Ammon's horn (tissue), 1 donor: Measurements from ENCODE around the gene FXR2.
A peak's percentile ranks its signal among the peaks of the same experiment; 100 is the strongest.

ENCODE experiments used
- DNase-seq: peaks from one replicate; pipeline ENCODE4 v3.0.0-alpha.2; 2016; ENCODE audit warnings: low spot score

FXR2 gene

GRCh38 chr17:7548585-7549400 is 65.9 kb downstream of the FXR2 start, which contains the start of gene TNFSF12:
Gene TNFSF12, plus strand, starts transcription at chr17:7549058. Its CDS starts 96 bp downstream, at chr17:7549154.
- peak; percentile 63 for DNase-seq

- no peak for DNase-seq
These were observed 69.8 kb downstream of the FXR2 start for GRCh38 chr17:7544911-7545310.
